Gastrocnemius medialis (tissue), 4 donors: ENCODE data around the gene PCSK6. TPM values are rescaled to one million over a fixed set of nuclear protein-coding genes. Genes with fewer than 3 reads are reported as not detected.
"Not testable (repeated sequence)": the region's sequence is repeated elsewhere in the genome, so short reads cannot be mapped to it uniquely, and the experiment has no call there.

Experiments
- ATAC-seq, 2 donors: fragments of 150-250 bp; one replicate each; pipeline ENCODE4 v1.9.1; 2016
- DNase-seq, 2 donors: peaks; one replicate each; pipeline ENCODE4 v3.0.0-alpha.2; 2019
- H3K27ac ChIP-seq, 4 donors: fragments of 200-600 bp; sonication (generic); 1 replicate in 1 of 4; 2 replicates in 3 of 4; pipeline ENCODE4 v1.5.1; 2016 to 2018; ENCODE audit warnings: mild to moderate bottlenecking in 2 of 4, moderate library complexity in 1 of 4
- H3K27me3 ChIP-seq, 3 donors: fragments of 200-600 bp; sonication (generic) in 2 of 3; 1 replicate in 1 of 3; 2 replicates in 2 of 3; pipeline versions ENCODE4 v1.5.1 to v1.6.0; 2016 to 2019; ENCODE audit warnings: mild to moderate bottlenecking in 1 of 3, moderate library complexity in 1 of 3
- H3K36me3 ChIP-seq, 2 donors: fragments of 200-600 bp; sonication (generic) in 1 of 2; one replicate each; pipeline ENCODE4 v1.5.1; 2017 to 2018
- H3K4me1 ChIP-seq, 2 donors: fragments of 200-600 bp; sonication (generic) in 1 of 2; one replicate each; pipeline ENCODE4 v1.5.1; 2016 to 2017; ENCODE audit warnings: mild to moderate bottlenecking in 2 of 2
- H3K4me3 ChIP-seq, 4 donors: fragments of 200-600 bp; sonication (generic) in 3 of 4; 1 replicate in 1 of 4; 2 replicates in 3 of 4; pipeline ENCODE4 v1.5.1; 2016 to 2019; ENCODE audit warnings: mild to moderate bottlenecking in 2 of 4
- H3K9me3 ChIP-seq, 3 donors: fragments of 200-600 bp; sonication (generic) in 2 of 3; 1 replicate in 1 of 3; 2 replicates in 2 of 3; pipeline ENCODE4 v1.5.1; 2016 to 2019
- CTCF ChIP-seq, 5 experiments: fragments of 450-650 bp in 3 of 5; fragments of 200-600 bp in 2 of 5; sonication (generic) in 2 of 5; IDR thresholded peaks in 4 of 5; conservative IDR thresholded peaks in 1 of 5; 1 replicate in 4 of 5; 2 replicates in 1 of 5; pipeline ENCODE4 v1.5.1; 2016 to 2019; ENCODE audit warnings: antibody characterized with exemption in 5 of 5, mild to moderate bottlenecking in 3 of 5, moderate library complexity in 3 of 5
- POLR2A ChIP-seq, 2 donors: fragments of 450-650 bp; IDR thresholded peaks; one replicate each; pipeline ENCODE4 v1.6.1; 2017; ENCODE audit warnings: antibody characterized with exemption in 2 of 2, mild to moderate bottlenecking in 2 of 2, moderate library complexity in 2 of 2
- in situ Hi-C, 4 donors: fragments of 200-750 bp; cut with MboI; loops; one replicate each; pipeline versions ENCODE4 v1.15.0 to v1.8.0; 2017; ENCODE audit warnings: low sequenced_read_pairs in 4 of 4
- intact Hi-C: fragments of 100-400 bp; cut with DNase I; formaldehyde crosslinking; loops from one replicate; pipeline ENCODE4 v1.15.1; 2023; ENCODE audit warnings: low total_unique reads
- total RNA-seq, 4 donors: library from RNA; depleted of rRNA; stranded (reverse); fragments of >200 nt; gene quantifications; one replicate each; pipeline versions ENCODE4 v1.1.0 to v1.2.3, GENCODE V29; 2016

PCSK6 gene
- total RNA-seq, 4 donors from 2014 or later, result 12.8 to 46.0 (median 23.6) TPM

GRCh38 chr15:101464256-101464998 lies 25.1 kb downstream of the PCSK6 start:
- H3K9me3 ChIP-seq, result no peaks in the 10 kb centered on the region
- H3K4me1 ChIP-seq, result peaks cover 0 to 7% of the 10 kb centered on the region in 2 donors
- no peak for DNase-seq
- H3K27ac ChIP-seq, result no peak overlapping the region
- H3K27me3 ChIP-seq, result no peaks in the 10 kb centered on the region
- in situ Hi-C loops, result no loop called here
- H3K4me3 ChIP-seq, result no peak overlapping the region
- ATAC-seq, result no peak
- no peaks in the 10 kb centered on the region for H3K36me3 ChIP-seq
- TF ChIP-seq POLR2A (IDR thresholded peaks at IDR 0.05) (no peak), CTCF (IDR thresholded peaks at IDR 0.05 in 4 of 5, conservative IDR thresholded peaks at IDR 0.05 in 1 of 5) (no peak)
- intact Hi-C loops, result no loop called here

GRCh38 chr15:101463696-101464095 lies 25.8 kb downstream of the PCSK6 start:
- H3K27ac ChIP-seq, H3K9me3 ChIP-seq, DNase-seq, H3K4me3 ChIP-seq, ATAC-seq, H3K27me3 ChIP-seq, H3K4me1 ChIP-seq, in situ Hi-C loops, H3K36me3 ChIP-seq, intact Hi-C loops: not testable (repeated sequence)

GRCh38 chr15:101463270-101463669 lies 26.2 kb downstream of the PCSK6 start:
- H3K27me3 ChIP-seq, result no peaks in the 10 kb centered on the region
- in situ Hi-C loops, result no loop called here
- H3K9me3 ChIP-seq, result no peaks in the 10 kb centered on the region
- no peak for TF ChIP-seq POLR2A (IDR thresholded peaks at IDR 0.05)
- no peak for TF ChIP-seq CTCF (IDR thresholded peaks at IDR 0.05 in 4 of 5, conservative IDR thresholded peaks at IDR 0.05 in 1 of 5)
- no peak overlapping the region for H3K27ac ChIP-seq
- no peak overlapping the region for H3K4me3 ChIP-seq
- no peak for ATAC-seq
- H3K36me3 ChIP-seq, result no peaks in the 10 kb centered on the region
- intact Hi-C loops, result no loop called here
- H3K4me1 ChIP-seq, result no peaks in the 10 kb centered on the region
- DNase-seq, result no peak

- no peaks in the 10 kb centered on the region for H3K9me3 ChIP-seq
- H3K4me1 ChIP-seq, result peaks cover 3 to 6% of the 10 kb centered on the region in 2 donors
- intact Hi-C loops, result no loop called here
- no peak for ATAC-seq
- no peaks in the 10 kb centered on the region for H3K27me3 ChIP-seq
- TF ChIP-seq CTCF (IDR thresholded peaks at IDR 0.05 in 4 of 5, conservative IDR thresholded peaks at IDR 0.05 in 1 of 5) (no peak), POLR2A (IDR thresholded peaks at IDR 0.05) (no peak)
- no peak for DNase-seq
- no peak overlapping the region for H3K4me3 ChIP-seq
- H3K27ac ChIP-seq, result no peak overlapping the region
- in situ Hi-C loops, result no loop called here
- H3K36me3 ChIP-seq, result no peaks in the 10 kb centered on the region
These were observed 28.4 kb downstream of the PCSK6 start for GRCh38 chr15:101461097-101461496.

- no peak for DNase-seq
- no peak for ATAC-seq
- Histone ChIP-seq H3K4me3 (no peak overlapping the region), H3K4me1 (peaks cover 15 to 20% of the 10 kb centered on the region in 2 donors), H3K36me3 (no peaks in the 10 kb centered on the region), H3K9me3 (no peaks in the 10 kb centered on the region), H3K27me3 (no peaks in the 10 kb centered on the region), H3K27ac (peak overlapping the region in 3 of 4 donors; percentile 30 to 58 (median 40))
- intact Hi-C loops (loop anchor here (10.0 kb wide), 1 partner anchor 185 kb away; no protein-coding TSS in a partner anchor), in situ Hi-C loops (no loop called here)
- TF ChIP-seq CTCF (IDR thresholded peaks at IDR 0.05 in 4 of 5, conservative IDR thresholded peaks at IDR 0.05 in 1 of 5) (no peak), POLR2A (IDR thresholded peaks at IDR 0.05) (no peak)
These were observed 29.8 kb downstream of the PCSK6 start for GRCh38 chr15:101459579-101460300.
